DOHH2 (cell line): ENCODE measurements around the gene CSRNP2.

Source experiments
- H3F3A ChIP-seq: fragments of 200-600 bp; sonication (generic), shearing (Covaris generic); 2 replicates; pipeline ENCODE4 v1.6.0; 2016; ENCODE audit warnings: antibody characterized with exemption, mild to moderate bottlenecking; ENCODE audit not compliant: control insufficient read depth, insufficient read depth
- H3K27ac ChIP-seq: fragments of 200-600 bp; sonication (generic); 2 replicates; pipeline ENCODE4 v1.5.1; 2014; ENCODE audit warnings: low read depth, mild to moderate bottlenecking, low read length, moderate library complexity
- H3K27me3 ChIP-seq: fragments of 200-600 bp; sonication (generic); 2 replicates; pipeline ENCODE4 v1.6.1; 2014; ENCODE audit warnings: mild to moderate bottlenecking, low read length, mixed read lengths; ENCODE audit not compliant: control insufficient read depth
- H3K36me3 ChIP-seq: fragments of 200-600 bp; sonication (generic); 2 replicates; pipeline ENCODE4 v1.6.1; 2014; ENCODE audit warnings: mild to moderate bottlenecking, low read length, moderate library complexity, mixed read lengths; ENCODE audit not compliant: control insufficient read depth
- H3K4me1 ChIP-seq: fragments of 200-600 bp; sonication (generic); 2 replicates; pipeline ENCODE4 v1.6.1; 2014; ENCODE audit warnings: mild to moderate bottlenecking, low read length, mixed read lengths; ENCODE audit not compliant: control insufficient read depth
- H3K4me2 ChIP-seq: fragments of 200-600 bp; sonication (generic); 2 replicates; pipeline ENCODE4 v1.6.0; 2014; ENCODE audit warnings: mild to moderate bottlenecking, low read length, moderate library complexity
- H3K4me3 ChIP-seq: fragments of 200-600 bp; sonication (generic); 2 replicates; pipeline ENCODE4 v1.5.1; 2014; ENCODE audit warnings: mild to moderate bottlenecking, low read length, mixed read lengths
- H3K79me2 ChIP-seq: fragments of 200-600 bp; sonication (generic); 2 replicates; pipeline ENCODE4 v1.6.1; 2014; ENCODE audit warnings: mild to moderate bottlenecking, low read length, mixed read lengths; ENCODE audit not compliant: control insufficient read depth
- H3K9me2 ChIP-seq: fragments of 200-600 bp; sonication (generic); replicated peaks from 2 replicates; pipeline ENCODE4 v1.6.1; 2014; ENCODE audit warnings: mild to moderate bottlenecking, low read length, mixed read lengths; ENCODE audit not compliant: control insufficient read depth
- H3K9me3 ChIP-seq: fragments of 200-600 bp; sonication (generic); 2 replicates; pipeline ENCODE4 v1.6.1; 2014; ENCODE audit warnings: antibody characterized with exemption, low read length, mixed read lengths; ENCODE audit not compliant: control insufficient read depth, insufficient read depth
- H4K20me1 ChIP-seq: fragments of 200-600 bp; sonication (generic); 2 replicates; pipeline ENCODE4 v1.6.0; 2014; ENCODE audit warnings: low read depth, mild to moderate bottlenecking, antibody characterized with exemption, low read length, moderate library complexity; ENCODE audit not compliant: control insufficient read depth, insufficient read depth
- CTCF ChIP-seq: fragments of 200-600 bp; sonication (generic); IDR thresholded peaks from one replicate; pipeline ENCODE4 v1.5.1; 2014; ENCODE audit warnings: antibody characterized with exemption, mild to moderate bottlenecking, low read depth, low read length; ENCODE audit not compliant: poor library complexity, severe bottlenecking
- EZH2phosphoT487 ChIP-seq: fragments of 200-600 bp; sonication (generic); IDR thresholded peaks from 2 replicates; pipeline ENCODE4 v1.6.1; 2017; ENCODE audit warnings: borderline replicate concordance, mild to moderate bottlenecking, antibody characterized with exemption, low read length, moderate library complexity, mixed read lengths

CSRNP2 gene

DNA sequence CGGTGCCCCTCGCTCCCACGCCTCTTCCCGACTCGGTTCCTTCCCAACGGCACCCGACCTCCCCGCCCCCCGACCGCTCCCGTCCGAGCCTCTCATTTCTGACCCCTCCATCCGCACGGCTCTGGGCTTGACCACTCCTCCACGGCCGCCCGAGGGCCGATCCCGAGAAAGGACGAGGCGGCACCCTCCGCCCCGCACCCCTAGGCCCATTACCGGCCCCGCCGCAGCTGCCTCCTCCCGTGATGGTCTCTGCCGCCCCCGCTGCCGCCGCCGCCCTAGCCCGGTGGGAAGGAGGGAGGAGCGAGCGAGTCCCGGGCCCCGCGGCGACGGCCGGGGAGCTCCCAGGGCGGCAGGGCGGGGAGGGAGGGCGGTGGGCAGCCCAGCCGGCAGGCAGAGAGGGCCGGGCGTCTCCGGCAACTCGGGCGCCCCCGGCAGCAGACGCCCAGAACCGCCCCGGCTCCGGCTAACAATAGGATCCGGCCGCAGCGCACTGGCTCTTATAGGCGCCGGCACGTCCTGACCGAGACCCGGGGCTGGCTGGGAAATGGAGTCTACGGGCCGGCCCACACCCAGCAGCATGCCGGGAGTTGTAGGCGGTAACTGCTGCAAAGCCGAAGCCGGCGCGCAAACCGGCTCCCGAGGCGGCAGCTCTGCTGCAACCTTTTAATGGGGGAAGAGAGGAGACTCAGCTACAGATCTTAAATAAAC lies at the start of gene CSRNP2:
Gene CSRNP2, minus strand, starts transcription at position 471 of the 708 bp plus-strand sequence. CDS start 7,035 bp downstream, outside the sequence.
- Histone ChIP-seq H3K4me1 (peaks cover 17% of the 10 kb centered on the region), H3K9me2 (no peaks in the 10 kb centered on the region), H3K9me3 (no peaks in the 10 kb centered on the region), H4K20me1 (no peaks in the 10 kb centered on the region), H3K79me2 (peaks cover 12% of the 10 kb centered on the region; the same call in 1 of the 2 replicates), H3K36me3 (no peaks in the 10 kb centered on the region), H3F3A (no peaks in the 10 kb centered on the region), H3K4me2 (peak within 1 kb of the TSS; percentile 98), H3K4me3 (peak within 1 kb of the TSS; percentile 94), H3K27me3 (no peaks in the 10 kb centered on the region), H3K27ac (no peak within 1 kb of the TSS)
- TF ChIP-seq EZH2phosphoT487 = peak; percentile 39; the same call in 1 of the 2 replicates
- TF ChIP-seq CTCF = no peak

DNA sequence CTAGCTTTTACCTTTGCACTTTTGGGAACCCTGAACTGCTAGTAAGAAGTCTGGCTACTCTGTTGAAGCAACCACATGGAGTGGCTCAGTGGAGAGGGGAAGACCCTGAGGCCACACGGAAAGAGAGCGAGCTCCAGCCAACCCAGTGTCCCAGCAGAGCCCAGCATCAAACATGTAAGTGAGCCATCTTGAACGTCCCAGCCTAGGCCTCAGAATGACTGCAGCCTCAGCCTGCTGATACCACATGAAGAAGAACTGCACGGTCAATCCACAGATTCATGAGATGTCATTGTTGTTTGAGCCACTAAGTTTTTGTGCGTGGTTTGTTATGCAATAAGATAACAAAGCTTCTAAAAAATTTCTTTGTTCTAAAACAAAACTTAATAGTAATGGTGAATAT lies 49.3 kb upstream of the CSRNP2 start:
- H3K36me3 ChIP-seq = no peaks in the 10 kb centered on the region
- no peaks in the 10 kb centered on the region for H3K9me3 ChIP-seq
- no peaks in the 10 kb centered on the region for H3K79me2 ChIP-seq
- peaks cover 8% of the 10 kb centered on the region for H3K4me1 ChIP-seq
- no peaks in the 10 kb centered on the region for H3K27me3 ChIP-seq
- no peaks in the 10 kb centered on the region for H3K9me2 ChIP-seq
- H3K27ac ChIP-seq = no peak overlapping the region
- TF ChIP-seq CTCF (no peak), EZH2phosphoT487 (no peak)
- H3K4me3 ChIP-seq = no peak overlapping the region
- no peak overlapping the region for H3K4me2 ChIP-seq
- H3F3A ChIP-seq = peaks cover 3% of the 10 kb centered on the region; the same call in 1 of the 2 replicates
- no peaks in the 10 kb centered on the region; the same call in 1 of the 2 replicates for H4K20me1 ChIP-seq

DNA sequence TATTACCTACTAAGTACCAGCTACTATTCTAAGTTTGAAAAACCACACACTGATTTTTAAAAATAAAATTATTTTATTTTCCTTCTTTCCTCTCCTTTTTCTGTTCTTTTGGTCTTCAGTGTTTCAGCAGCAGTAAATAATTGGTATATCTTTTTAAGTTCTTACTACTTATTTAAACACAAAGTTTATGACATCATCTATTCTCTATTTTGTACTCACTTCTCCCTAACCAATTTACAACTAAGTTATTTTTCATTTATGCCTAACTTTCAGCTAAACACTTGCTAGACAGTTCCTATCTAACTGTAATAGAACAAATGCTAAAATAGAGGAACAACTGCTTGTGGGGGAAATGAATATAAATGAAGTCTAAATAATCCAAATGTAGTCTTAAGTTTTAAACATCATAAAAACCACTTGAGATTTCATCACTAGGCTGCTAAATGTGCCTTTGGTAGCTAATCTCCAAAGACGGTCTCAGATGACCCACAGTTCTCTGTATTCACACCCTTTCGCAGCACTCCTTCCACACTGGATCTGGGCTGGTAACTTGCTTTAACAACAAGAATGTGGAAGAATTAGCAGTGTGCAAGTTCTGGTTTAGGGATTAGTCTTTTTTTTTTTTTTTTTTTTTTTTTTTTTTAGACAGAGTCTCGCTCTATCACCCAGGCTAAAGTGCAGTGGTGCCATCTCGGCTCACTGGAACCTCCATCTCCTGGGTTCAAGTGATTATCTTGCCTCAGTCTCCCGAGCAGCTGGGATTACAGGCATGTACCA lies 48.5 kb upstream of the CSRNP2 start:
- TF ChIP-seq CTCF (no peak), EZH2phosphoT487 (no peak)
- no peaks in the 10 kb centered on the region; the same call in 1 of the 2 replicates for H4K20me1 ChIP-seq
- H3K27me3 ChIP-seq = no peaks in the 10 kb centered on the region
- H3K4me2 ChIP-seq = no peak overlapping the region
- no peak overlapping the region for H3K27ac ChIP-seq
- no peaks in the 10 kb centered on the region for H3K9me3 ChIP-seq
- H3K4me1 ChIP-seq = peaks cover 8% of the 10 kb centered on the region
- no peaks in the 10 kb centered on the region for H3K79me2 ChIP-seq
- H3F3A ChIP-seq = peaks cover 3% of the 10 kb centered on the region; the same call in 1 of the 2 replicates
- H3K36me3 ChIP-seq = no peaks in the 10 kb centered on the region
- H3K9me2 ChIP-seq = no peaks in the 10 kb centered on the region
- H3K4me3 ChIP-seq = no peak overlapping the region
